ENCODE measurements around the gene TRIM41.

Gene TRIM41

DNA sequence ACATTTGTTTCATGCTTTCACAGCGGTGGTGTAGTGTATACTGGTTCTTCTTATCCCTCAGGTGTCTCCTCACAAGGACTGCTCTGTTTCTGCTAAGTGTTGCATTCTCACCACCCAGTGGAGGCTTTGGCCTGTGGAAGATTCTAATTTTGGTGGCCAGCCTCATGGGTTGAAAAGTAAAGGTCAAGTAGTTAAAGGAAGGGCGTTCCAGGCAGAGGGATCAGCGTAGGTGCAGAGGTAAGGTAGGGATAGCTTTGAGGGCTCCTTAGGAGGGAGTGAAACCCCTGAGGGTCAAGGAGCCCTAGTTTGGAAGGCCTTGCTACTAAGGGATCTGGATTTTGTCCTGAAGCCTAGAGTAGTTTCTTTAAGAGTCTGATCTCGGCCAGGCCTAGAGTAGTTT, 25.2 kb downstream of the TRIM41 start:
- FAIRE-seq (no peak), DNase-seq (ENCODE audit: insufficient read length, low spot score) (no peak)
- TF ChIP-seq, protein P1, sequence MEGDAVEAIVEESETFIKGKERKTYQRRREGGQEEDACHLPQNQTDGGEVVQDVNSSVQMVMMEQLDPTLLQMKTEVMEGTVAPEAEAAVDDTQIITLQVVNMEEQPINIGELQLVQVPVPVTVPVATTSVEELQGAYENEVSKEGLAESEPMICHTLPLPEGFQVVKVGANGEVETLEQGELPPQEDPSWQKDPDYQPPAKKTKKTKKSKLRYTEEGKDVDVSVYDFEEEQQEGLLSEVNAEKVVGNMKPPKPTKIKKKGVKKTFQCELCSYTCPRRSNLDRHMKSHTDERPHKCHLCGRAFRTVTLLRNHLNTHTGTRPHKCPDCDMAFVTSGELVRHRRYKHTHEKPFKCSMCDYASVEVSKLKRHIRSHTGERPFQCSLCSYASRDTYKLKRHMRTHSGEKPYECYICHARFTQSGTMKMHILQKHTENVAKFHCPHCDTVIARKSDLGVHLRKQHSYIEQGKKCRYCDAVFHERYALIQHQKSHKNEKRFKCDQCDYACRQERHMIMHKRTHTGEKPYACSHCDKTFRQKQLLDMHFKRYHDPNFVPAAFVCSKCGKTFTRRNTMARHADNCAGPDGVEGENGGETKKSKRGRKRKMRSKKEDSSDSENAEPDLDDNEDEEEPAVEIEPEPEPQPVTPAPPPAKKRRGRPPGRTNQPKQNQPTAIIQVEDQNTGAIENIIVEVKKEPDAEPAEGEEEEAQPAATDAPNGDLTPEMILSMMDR (IDR thresholded peaks at IDR 0.05; ENCODE audit: insufficient read depth, missing control alignments): no peak

DNA sequence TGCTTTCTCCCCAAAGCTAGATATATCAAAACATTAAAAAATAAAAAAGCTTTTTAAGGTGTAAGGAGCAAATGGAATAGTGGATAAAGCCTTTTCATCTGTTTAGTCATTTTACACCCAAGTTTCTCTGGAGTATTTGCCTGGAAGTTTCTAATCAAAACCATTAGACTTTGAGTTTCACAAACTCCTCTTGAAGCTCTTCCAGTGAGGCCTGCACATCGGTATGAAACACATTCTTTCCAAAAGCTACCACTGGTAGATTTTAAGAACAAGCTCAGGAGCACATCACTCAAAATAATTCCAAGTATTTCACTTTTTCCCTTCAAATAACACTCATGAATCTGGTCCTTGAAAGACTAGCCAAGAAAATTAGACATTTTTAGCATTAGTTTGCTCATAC, 32.2 kb downstream of the TRIM41 start:
- FAIRE-seq (no peak), DNase-seq (ENCODE audit: insufficient read length, low spot score) (no peak)
- TF ChIP-seq, protein P1 (IDR thresholded peaks at IDR 0.05; ENCODE audit: insufficient read depth, missing control alignments): no peak

DNA sequence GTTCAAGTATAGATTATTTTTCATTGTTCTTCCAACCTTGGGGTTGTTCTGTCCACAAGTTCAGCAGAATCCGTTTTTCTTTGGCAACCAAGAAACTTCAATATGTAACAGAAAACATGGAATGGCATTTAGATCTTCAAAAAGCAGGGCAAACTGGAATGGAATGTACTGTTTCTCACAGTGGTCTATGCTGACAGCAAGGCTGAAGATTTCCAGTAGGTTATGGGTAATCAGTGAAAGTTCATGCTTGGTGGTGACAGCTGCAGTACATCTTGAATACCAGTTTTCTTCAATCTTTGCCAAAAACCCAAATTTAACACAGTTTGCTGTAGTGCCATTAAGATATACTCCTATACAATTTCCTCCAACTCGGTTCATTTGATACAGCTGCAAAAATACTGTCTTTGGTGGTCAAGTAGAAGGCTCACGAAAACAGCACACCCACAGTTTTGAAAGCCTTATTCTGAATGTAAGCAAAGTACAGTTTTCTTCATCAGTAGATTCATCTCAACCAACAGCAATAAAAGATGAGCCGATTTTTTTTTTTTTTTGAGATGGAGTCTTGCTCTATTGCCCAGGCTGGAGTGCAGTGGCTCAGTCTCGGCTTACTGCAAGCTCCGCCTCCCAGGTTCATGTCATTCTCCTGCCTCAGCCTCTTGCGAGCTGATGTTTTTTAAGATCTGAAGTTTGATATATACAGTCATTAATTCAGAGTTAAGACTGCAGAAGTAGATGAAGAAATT, 32.9 kb downstream of the TRIM41 start:
- FAIRE-seq (no peak), DNase-seq (ENCODE audit: insufficient read length, low spot score) (no peak)
- TF ChIP-seq, protein P1 (IDR thresholded peaks at IDR 0.05; ENCODE audit: insufficient read depth, missing control alignments): no peak

DNA sequence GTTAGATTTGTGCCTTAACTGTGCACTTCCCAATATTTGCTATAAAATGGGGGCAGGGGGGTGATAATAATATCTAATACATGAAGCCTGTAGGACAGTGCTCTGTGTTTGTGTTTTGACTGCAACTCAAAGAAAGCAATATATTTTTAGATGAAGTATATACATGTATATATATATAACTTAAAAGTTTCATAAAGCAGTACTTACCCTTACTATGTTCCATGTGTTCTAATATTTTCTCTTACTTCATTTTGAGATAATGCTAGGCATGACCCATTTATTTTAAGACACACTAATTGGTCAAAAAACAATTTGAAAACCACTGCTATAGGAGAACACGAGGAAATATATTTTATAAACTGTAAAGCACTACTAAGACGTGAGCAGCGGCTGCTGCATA, 35.5 kb downstream of the TRIM41 start:
- TF ChIP-seq, protein P1 (IDR thresholded peaks at IDR 0.05; ENCODE audit: insufficient read depth, missing control alignments): no peak
- no peak for FAIRE-seq
- no peak for DNase-seq (ENCODE audit: insufficient read length, low spot score)

DNA sequence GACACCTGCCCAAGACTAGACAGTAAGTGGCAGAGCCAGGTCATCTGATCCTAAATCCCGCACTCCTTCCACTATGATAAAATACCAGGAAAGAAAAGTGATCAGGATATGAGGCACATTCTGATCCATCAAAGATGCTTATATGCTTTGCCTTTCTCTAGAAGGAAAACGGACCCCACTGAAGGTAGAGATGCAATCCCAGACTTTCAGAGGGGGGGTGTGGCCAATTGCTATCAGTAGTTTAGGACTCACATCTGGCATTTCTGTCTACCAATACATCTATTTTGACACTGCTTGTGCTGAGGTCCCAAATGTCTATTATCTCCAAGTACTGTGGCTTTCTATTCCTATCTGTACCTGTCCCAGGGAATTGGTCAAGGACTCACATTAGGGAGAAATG, 36.2 kb downstream of the TRIM41 start:
- TF ChIP-seq, protein P1 (IDR thresholded peaks at IDR 0.05; ENCODE audit: insufficient read depth, missing control alignments): no peak
- no peak for DNase-seq (ENCODE audit: insufficient read length, low spot score)
- no peak for FAIRE-seq

DNA sequence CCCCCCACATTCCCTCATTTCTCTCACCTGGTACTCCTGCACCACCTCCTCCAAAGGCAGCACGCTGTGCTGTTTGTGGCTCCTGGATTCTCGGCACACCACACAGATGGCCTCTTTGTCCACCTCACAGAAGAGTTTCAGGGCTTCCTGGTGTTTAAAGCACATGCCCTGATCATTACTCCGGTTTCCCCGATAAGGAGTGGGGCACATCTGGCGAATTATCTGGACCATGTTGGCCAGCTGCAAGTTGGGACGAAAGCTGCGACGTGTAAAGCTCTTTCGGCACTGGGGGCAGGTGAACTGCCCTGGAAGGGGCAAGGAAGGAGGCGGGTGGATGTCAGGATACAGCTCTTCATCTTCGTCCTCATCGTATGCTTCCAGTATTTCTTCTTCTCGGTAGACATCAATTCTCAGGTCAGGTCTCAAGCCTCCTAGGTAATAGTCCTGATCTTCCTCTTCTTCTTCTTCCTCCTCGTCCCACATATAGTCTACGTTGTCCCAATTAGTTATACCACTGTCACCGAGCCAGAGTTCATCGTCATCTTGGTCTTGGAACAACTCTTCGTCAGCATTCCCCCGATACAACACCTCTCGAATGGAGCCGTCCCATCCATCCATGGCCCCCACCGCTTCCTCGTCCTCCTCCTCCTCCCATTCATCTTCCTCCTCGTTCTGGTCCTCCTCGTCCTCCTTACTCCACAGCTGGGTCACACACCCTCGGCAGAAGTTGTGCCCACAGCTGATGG, 37.1 kb downstream of the TRIM41 start:
- FAIRE-seq (no peak), DNase-seq (ENCODE audit: insufficient read length, low spot score) (no peak)
- TF ChIP-seq, protein P1 (IDR thresholded peaks at IDR 0.05; ENCODE audit: insufficient read depth, missing control alignments): no peak
